K562 (cell line): ENCODE measurements around the gene DAB2. TPM values are rescaled to one million over a fixed set of nuclear protein-coding genes. Genes with fewer than 3 reads are reported as not detected.
A peak's percentile ranks its signal among the peaks of the same experiment; 100 is the strongest.

Experiments
- NCOA4 ChIP-seq: fragments of 450-650 bp; IDR thresholded peaks from 2 replicates; pipeline ENCODE4 v1.6.1; 2018; ENCODE audit warnings: mild to moderate bottlenecking; ENCODE audit not compliant: partially characterized antibody
- NONO ChIP-seq, 2 experiments: fragments of 200-400 bp in 1 of 2; fragments of 450-650 bp in 1 of 2; formaldehyde crosslinking in 1 of 2; IDR thresholded peaks; 2 replicates each; pipeline ENCODE4 v1.6.1; 2017; ENCODE audit warnings: low read depth in 2 of 2, mild to moderate bottlenecking in 2 of 2, moderate library complexity in 2 of 2, low read length in 1 of 2
- PRDM10 ChIP-seq: fragments of 450-650 bp; IDR thresholded peaks from 2 replicates; pipeline ENCODE4 v1.6.1; 2018; ENCODE audit not compliant: partially characterized antibody
- RB1 ChIP-seq: fragments of 450-650 bp; IDR thresholded peaks from 2 replicates; pipeline ENCODE4 v1.6.1; 2017; ENCODE audit warnings: low read depth, mild to moderate bottlenecking
- RREB1 ChIP-seq: fragments of 250-450 bp; sonication (Bioruptor Pico); IDR thresholded peaks from 2 replicates; pipeline ENCODE4 v1.4.0; 2020
- TEAD2 ChIP-seq: fragments of 450-650 bp; IDR thresholded peaks from 2 replicates; pipeline ENCODE4 v1.6.1; 2016; ENCODE audit warnings: missing genetic modification characterization, control low read depth, missing compliant biosample characterization
- ZFX ChIP-seq: sonication (generic); formaldehyde crosslinking; IDR thresholded peaks from 2 replicates; pipeline ENCODE4 v1.8.0; 2022; ENCODE audit warnings: mild to moderate bottlenecking, missing genetic modification reagents, moderate library complexity
- ZNF609 ChIP-seq: sonication (generic); formaldehyde crosslinking; IDR thresholded peaks from 2 replicates; pipeline ENCODE4 v1.8.1; 2023; ENCODE audit warnings: missing genetic modification reagents, mild to moderate bottlenecking, borderline replicate concordance
- ZNF696 ChIP-seq: fragments of 250-450 bp; sonication (Bioruptor Pico); conservative IDR thresholded peaks from 2 replicates; pipeline ENCODE4 v1.4.0; 2020; ENCODE audit warnings: mild to moderate bottlenecking, moderate library complexity
- ZNF76 ChIP-seq: fragments of 250-450 bp; sonication (Bioruptor Pico); IDR thresholded peaks from 2 replicates; pipeline ENCODE4 v1.4.0; 2020; ENCODE audit warnings: mild to moderate bottlenecking, moderate library complexity, borderline replicate concordance
- polyA plus RNA-seq, 8 experiments: library from polyadenylated mRNA; depleted of rRNA in 4 of 8; stranded (reverse) in 5 of 8; unstranded in 3 of 8; fragments of >200 nt; fragmentation: Nextera tagmentation in 2 of 8; fragmentation: Illumina TruSeq in 1 of 8; extraction: Ambion mirVana in 2 of 8; extraction: Trizol in 1 of 8; gene quantifications; 2 replicates each; pipeline versions ENCODE4 v1.2.1 to v1.2.3, GENCODE V29; 2011 to 2014; ENCODE audit warnings: inconsistent platforms in 1 of 8, missing spikeins in 1 of 8
- total RNA-seq, 7 experiments: library from RNA; depleted of rRNA in 6 of 7; stranded (reverse); fragments of >200 nt in 6 of 7; fragmentation: Illumina TruSeq in 2 of 7; extraction: Trizol in 2 of 7; gene quantifications; 2 replicates each; pipeline versions ENCODE4 v1.2.1 to v1.2.3, GENCODE V29; 2011 to 2021; ENCODE audit warnings: low replicate concordance in 1 of 7

DAB2 gene
- total and polyA plus RNA-seq, 9 of the 15 experiments (the other 6 are each of a cell fraction or from before 2014, with no cell fraction given) = 6.6 to 29.9 (median 24.1) TPM

- TF ChIP-seq ZNF609 (CRISPR knock-in tag) (no peak), NCOA4 (no peak), ZNF76 (CRISPR knock-in tag) (0 out of 2 replicates have a peak, but pooled peaks have one; percentile 16), PRDM10 (peak; percentile 63), NONO (IDR thresholded peaks at IDR 0.05; ENCODE audit: low read depth in 2 of 2, low read length in 1 of 2) (peak in 1 of 2 experiments; percentile 82; a peak in 2 of 4 replicates), RREB1 (no peak), TEAD2 (tag) (no peak), ZNF696 (CRISPR knock-in tag) (no peak), ZFX (CRISPR knock-in tag) (no peak), RB1 (peak; percentile 57; the same call in 1 of the 2 replicates)
Observed at GRCh38 chr5:39424736-39425637, at the start of gene DAB2 (continued).
